Measurements from ENCODE around the gene YAF2. TPM values are rescaled to one million over a fixed set of nuclear protein-coding genes. Genes with fewer than 3 reads are reported as not detected.
A peak's percentile ranks its signal among the peaks of the same experiment; 100 is the strongest.

Gene YAF2
- total and polyA plus RNA-seq, 2 of the 13 experiments (the other 11 are each of a cell fraction or from before 2014, with no cell fraction given), result 8.4 to 11.7 TPM

DNA sequence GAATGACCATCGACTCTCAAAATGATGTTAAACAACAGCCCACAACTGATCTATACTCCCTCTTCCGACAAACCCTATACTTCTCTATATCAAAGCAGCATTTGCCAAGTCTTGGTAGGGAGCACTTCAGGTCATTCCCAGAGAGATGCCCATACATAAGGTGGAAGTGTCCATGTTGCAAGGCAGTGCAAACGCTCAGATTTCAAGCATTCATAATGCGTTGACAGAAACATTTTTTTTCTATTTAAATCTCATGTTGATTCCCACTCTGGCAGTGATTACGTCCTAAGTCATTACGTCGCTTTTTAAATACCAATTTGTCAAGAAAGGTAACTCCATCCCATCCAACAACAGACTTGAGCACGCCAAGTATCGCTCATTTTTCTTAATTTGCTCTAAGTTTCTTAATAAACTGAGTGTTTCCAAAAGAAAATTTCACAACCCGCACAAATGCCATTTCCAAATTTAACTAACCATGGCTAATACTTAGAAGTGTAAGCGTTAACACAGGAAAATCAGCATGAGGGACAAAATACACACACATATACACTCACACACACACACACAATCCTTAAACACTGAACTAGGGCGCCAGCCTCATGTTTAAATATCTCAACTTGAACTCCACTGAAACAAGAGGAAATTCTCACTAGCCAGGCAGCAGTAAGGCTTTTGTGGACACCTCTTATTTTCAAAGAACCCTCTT lies 94.4 kb downstream of the YAF2 start:
- ChIA-PET POLR2A (no interaction called here), CTCF (ENCODE audit: low intra/inter-chr PET ratio, low total read pairs) (no interaction called here)
- BruUV-seq (replicated peaks), result TSS peak; percentile 59
- no peaks in the 10 kb centered on the region for H3K9me3 ChIP-seq (ENCODE audit: low read length)
- WGBS (ENCODE audit: low lambda C conversion rate), result 3% methylated on average over 12 of the region's 12 CpGs
- H3K9ac ChIP-seq (ENCODE audit: insufficient read depth, low read depth, low read length), result peak overlapping the region; percentile 79
- no peaks in the 10 kb centered on the region for H3K27me3 ChIP-seq (ENCODE audit: control insufficient read depth in 1 of 2, insufficient read depth in 2 of 2, low read length in 2 of 2)
- ATAC-seq (no peak), DNase-seq (ENCODE audit: low spot score) (no peak), FAIRE-seq (no peak)
- peaks cover 44% of the 10 kb centered on the region for H3K79me2 ChIP-seq (ENCODE audit: insufficient read depth, low read length)
- peak overlapping the region; percentile 79 to 85 (median 83) for H3K4me3 ChIP-seq (replicated peaks in 1 of 3; ENCODE audit: insufficient read depth in 1 of 3, low read depth in 2 of 3, low read length in 3 of 3)
- intact Hi-C loops (cut with micrococcal nuclease; ENCODE audit: unreplicated experiment), result loop anchor here (5.0 kb wide), 1 partner anchor 94 kb away; the partner anchor contains the start of gene YAF2
- H3K4me2 ChIP-seq (ENCODE audit: low read depth, low read length), result peak overlapping the region; percentile 94
- no peak overlapping the region for H2AFZ ChIP-seq (ENCODE audit: low read length)
- peaks cover 54% of the 10 kb centered on the region for H3K4me1 ChIP-seq (ENCODE audit: insufficient read depth, low read length)
- peak overlapping the region; percentile 80 for H3K27ac ChIP-seq (ENCODE audit: extremely low read length, insufficient read depth, low read length)
- peaks cover 21% of the 10 kb centered on the region for H4K20me1 ChIP-seq (ENCODE audit: insufficient read depth, low read length)
- in situ Hi-C loops (cut with HindIII; ENCODE audit: extremely low pct_ligation_motif_present, low pct_unique_long_range_greater_than_20kb), result no loop called here
- H3K36me3 ChIP-seq (replicated peaks in 1 of 2; ENCODE audit: control insufficient read depth in 1 of 2, insufficient read depth in 2 of 2, low read length in 2 of 2), result no peaks in the 10 kb centered on the region
- TF ChIP-seq, protein P1, sequence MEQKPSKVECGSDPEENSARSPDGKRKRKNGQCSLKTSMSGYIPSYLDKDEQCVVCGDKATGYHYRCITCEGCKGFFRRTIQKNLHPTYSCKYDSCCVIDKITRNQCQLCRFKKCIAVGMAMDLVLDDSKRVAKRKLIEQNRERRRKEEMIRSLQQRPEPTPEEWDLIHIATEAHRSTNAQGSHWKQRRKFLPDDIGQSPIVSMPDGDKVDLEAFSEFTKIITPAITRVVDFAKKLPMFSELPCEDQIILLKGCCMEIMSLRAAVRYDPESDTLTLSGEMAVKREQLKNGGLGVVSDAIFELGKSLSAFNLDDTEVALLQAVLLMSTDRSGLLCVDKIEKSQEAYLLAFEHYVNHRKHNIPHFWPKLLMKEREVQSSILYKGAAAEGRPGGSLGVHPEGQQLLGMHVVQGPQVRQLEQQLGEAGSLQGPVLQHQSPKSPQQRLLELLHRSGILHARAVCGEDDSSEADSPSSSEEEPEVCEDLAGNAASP (CRISPR knock-in tag; IDR thresholded peaks at IDR 0.05; ENCODE audit: borderline replicate concordance), result 0 out of 2 replicates have a peak, but pooled peaks have one; percentile 35
- TF ChIP-seq JDP2 (CRISPR knock-in tag; IDR thresholded peaks at IDR 0.05; ENCODE audit: borderline replicate concordance) (no peak), ZNF460 (CRISPR knock-in tag; IDR thresholded peaks at IDR 0.05; ENCODE audit: borderline replicate concordance) (no peak), ZNF350 (CRISPR knock-in tag; IDR thresholded peaks at IDR 0.05; ENCODE audit: borderline replicate concordance, low read depth) (no peak), REPIN1 (CRISPR knock-in tag; IDR thresholded peaks at IDR 0.05; ENCODE audit: borderline replicate concordance, low read depth) (no peak), ZNF562 (CRISPR knock-in tag; IDR thresholded peaks at IDR 0.05; ENCODE audit: borderline replicate concordance) (no peak), RFXANK (CRISPR knock-in tag; IDR thresholded peaks at IDR 0.05) (no peak), ZNF24 (IDR thresholded peaks at IDR 0.05) (no peak), SP2 (CRISPR knock-in tag; IDR thresholded peaks at IDR 0.05) (no peak), ZNF484 (CRISPR knock-in tag; IDR thresholded peaks at IDR 0.05; ENCODE audit: borderline replicate concordance, low read depth) (no peak), POLR2AphosphoS2 (IDR thresholded peaks at IDR 0.05; ENCODE audit: low read depth, low read length) (no peak)
- TF ChIP-seq, protein P2, sequence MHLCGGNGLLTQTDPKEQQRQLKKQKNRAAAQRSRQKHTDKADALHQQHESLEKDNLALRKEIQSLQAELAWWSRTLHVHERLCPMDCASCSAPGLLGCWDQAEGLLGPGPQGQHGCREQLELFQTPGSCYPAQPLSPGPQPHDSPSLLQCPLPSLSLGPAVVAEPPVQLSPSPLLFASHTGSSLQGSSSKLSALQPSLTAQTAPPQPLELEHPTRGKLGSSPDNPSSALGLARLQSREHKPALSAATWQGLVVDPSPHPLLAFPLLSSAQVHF (CRISPR knock-in tag; IDR thresholded peaks at IDR 0.05), result no peak
- TF ChIP-seq, protein P3, sequence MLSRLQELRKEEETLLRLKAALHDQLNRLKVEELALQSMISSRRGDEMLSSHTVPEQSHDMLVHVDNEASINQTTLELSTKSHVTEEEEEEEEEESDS (CRISPR knock-in tag; IDR thresholded peaks at IDR 0.05; ENCODE audit: borderline replicate concordance), result no peak
- TF ChIP-seq, protein P4, sequence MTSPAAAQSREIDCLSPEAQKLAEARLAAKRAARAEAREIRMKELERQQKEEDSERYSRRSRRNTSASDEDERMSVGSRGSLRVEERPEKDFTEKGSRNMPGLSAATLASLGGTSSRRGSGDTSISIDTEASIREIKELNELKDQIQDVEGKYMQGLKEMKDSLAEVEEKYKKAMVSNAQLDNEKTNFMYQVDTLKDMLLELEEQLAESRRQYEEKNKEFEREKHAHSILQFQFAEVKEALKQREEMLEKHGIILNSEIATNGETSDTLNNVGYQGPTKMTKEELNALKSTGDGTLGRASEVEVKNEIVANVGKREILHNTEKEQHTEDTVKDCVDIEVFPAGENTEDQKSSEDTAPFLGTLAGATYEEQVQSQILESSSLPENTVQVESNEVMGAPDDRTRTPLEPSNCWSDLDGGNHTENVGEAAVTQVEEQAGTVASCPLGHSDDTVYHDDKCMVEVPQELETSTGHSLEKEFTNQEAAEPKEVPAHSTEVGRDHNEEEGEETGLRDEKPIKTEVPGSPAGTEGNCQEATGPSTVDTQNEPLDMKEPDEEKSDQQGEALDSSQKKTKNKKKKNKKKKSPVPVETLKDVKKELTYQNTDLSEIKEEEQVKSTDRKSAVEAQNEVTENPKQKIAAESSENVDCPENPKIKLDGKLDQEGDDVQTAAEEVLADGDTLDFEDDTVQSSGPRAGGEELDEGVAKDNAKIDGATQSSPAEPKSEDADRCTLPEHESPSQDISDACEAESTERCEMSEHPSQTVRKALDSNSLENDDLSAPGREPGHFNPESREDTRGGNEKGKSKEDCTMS (CRISPR knock-in tag; conservative IDR thresholded peaks at IDR 0.05), result no peak

All from HepG2 (cell line).